ENCODE data around the gene COLEC11.
"Not testable (repeated sequence)": the region's sequence is repeated elsewhere in the genome, so short reads cannot be mapped to it uniquely, and the experiment has no call there.

The COLEC11 gene

DNA sequence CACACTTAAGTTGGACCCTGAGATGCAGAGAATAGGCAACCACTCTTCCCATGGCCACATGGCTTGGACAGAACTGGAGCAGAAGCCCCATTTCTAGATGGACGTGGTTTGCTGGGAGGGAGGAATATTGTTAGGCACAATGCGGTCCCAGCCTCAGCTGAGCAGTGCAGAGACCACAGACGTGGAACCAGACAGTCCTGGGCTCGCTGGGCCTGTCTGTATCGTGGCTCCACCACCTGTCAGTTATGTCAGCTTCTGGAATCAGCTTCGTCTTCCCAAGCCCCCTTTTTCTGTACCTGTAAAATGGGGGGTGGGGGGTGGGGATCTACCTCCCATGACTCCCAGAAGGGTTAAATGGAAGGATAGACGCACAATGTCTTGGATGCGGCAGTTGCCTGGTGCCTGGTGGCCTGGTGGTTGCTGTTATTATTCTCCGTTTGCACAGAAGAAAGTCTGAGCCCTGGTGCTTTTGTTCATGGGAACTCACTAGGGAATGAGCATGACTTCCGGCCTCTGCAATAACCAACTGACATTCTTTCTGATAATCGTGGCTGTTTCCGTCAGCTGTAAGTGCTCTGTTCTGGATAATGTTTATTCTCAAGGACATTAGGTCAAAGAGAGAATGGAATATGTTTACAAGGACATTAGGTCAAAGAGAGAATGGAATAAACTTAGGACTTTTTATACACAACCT, 31.4 kb downstream of the COLEC11 start:
- no peak for DNase-seq

DNA sequence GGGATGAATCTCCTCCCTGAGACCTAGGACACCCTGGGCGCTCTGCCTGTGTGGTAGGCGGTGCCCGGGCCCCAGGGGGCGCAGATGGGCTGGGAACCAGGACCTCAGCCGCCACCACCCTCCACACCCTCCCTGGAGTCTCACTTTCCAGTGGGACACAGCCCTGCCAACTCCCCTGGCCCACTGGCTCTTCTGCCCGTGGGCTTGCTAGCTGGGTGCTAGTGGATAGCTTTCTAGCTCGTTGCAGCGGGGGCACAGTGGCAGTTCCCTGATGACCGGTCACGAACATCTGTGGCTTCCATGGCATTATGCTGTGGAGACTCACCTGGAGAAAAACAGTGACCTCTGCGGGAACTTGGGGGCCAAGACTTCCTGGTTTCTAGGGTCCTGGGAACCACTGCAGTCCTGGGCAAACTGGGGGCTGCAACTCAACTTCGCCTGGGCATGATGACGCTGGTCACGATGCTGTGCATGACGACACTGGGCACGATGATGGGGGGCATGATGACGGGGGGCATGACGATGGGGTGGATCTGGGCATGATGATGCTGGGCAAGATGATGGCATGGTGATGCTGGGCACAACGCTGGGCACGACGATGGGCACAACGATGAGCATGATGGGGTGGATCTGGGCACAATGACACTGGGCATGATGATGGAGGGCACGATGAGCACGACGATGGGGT, 32.0 kb downstream of the COLEC11 start:
- no peak for DNase-seq

GRCh38 chr2:3627500-3628100, 32.7 kb downstream of the COLEC11 start:
- no peak for DNase-seq

DNA sequence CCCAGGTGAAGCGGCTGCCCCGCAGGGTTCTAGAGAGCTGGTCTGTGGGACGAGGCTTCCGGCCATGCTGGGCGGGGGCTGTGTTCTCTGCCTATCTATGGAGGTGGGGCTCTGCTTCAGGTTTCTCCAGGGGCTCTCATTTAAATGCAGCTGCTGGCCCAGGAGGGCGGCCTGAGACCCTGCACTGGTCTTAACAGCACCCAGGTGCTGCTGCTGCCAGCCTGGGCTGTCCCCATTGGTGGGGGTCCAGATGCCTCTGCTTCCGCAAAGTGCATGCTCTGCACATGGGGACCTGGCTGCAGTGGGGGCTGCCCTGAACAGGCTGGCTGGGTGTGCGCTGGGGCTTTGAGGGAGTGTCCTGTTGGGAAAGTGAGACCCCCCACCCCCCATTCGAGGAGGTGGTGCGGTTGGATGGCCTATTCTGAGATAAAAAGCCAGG, 33.3 kb downstream of the COLEC11 start:
- DNase-seq = no peak

DNA sequence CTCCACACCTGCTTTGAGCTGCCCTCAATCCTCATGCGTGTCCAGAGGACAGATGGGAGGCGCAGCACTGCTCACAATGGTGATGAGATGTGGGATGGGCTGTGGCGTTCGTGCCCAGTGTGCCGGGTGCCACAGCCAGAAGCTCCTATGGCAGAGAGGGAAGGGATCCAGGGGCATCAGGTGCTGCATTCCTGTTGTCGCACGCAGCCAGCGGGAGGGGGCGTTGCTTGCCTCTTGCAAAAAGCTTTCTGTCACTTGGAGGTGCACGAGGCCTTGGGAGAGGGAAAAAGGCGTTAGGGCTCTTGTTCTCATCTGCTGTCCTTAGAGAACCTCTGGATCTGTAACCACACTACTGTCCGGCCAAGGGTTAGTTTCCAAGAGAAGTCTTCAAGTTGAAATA, 33.9 kb downstream of the COLEC11 start:
- no peak for DNase-seq

DNA sequence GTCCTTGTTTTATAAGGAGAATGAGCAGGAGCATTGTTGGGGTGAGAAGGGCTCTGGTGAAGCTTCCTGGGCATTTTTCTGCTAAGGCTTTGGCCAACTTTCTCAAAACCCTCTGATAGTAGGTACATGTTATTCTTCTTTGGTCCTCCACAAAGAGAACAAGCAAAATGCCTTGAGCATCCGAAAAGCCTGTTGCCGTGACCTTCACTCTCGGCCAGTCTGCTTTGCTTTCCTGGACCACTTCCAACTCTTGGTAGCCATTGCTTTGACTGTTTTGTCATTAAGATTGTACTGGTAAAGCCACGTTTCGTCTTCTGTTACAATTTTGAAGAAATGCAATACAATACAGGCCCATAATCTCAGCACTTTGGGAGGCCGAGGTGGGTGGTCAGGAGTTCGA, 35.7 kb downstream of the COLEC11 start:
- DNase-seq = no peak

DNA sequence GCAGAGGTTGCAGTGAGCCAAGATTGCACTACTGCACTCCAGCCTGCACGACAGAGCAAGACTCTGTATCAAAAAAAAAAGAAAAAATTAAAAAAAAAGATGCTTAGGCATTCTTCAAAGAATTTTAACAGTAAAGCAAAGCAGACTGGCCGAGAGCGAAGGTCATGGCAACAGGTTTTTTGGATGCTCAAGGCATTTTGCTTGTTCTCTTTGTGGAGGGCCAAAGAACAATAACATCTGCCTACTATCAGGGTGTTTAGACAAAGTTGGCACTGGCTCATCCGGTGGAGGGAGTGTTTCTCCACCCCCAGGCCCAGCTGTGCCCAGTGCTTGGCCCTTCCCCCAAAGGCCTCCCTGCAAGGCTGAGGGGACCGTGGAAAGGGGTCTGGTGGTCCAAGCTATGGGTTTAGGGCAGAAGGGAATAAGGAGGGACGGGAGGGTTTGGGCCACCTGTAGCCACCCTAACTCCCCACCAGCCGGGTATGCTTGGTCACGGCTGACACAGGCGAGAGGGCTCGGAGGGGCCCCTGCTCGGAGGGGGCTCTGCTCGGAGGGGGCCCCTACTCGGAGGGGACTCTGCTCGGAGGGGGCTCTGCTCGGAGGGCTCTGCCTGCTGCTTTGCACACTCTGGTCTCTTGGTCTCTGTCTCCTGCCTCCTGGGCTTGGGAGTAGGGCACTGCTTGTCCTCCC, 36.4 kb downstream of the COLEC11 start:
- DNase-seq = no peak

DNA sequence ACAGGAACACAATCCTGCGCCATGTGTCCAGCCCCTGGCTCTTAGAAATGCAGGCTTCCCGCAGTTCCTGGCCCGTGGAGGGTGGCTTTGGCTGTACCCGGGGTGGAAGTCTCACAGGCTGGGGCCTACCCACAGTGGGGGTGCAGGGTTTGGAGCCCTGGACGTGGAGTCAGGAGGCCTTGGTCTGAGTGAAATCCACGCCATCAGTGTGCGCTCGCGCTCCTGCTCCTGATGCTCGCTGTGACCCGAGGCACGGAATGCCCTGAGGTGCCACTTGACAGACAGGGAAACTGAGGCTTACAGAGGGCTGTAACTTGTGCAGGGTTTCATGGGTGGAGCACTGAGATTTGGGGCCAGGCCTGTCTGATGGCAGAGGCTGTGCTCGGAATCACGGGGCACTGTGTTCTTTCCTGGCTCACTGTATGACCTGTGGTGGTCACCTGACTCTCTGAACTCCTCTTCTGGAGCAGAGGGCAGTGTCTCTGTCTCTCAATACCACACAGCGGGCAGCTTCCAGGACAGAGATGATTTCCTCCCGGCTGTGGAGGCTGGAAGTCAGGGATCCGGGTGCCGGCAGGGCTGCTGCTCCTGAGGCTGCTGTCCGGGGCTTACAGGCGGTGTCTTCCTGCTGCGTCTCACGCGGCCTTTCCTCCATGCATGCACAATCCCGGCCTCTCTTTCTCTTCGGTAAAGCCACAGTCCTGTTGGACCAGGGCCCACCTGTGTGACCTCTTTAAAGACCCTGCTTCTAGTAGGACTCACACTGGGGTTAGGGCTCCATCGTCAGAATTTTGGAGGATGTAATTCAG, 37.1 kb downstream of the COLEC11 start:
- DNase-seq = no peak

DNA sequence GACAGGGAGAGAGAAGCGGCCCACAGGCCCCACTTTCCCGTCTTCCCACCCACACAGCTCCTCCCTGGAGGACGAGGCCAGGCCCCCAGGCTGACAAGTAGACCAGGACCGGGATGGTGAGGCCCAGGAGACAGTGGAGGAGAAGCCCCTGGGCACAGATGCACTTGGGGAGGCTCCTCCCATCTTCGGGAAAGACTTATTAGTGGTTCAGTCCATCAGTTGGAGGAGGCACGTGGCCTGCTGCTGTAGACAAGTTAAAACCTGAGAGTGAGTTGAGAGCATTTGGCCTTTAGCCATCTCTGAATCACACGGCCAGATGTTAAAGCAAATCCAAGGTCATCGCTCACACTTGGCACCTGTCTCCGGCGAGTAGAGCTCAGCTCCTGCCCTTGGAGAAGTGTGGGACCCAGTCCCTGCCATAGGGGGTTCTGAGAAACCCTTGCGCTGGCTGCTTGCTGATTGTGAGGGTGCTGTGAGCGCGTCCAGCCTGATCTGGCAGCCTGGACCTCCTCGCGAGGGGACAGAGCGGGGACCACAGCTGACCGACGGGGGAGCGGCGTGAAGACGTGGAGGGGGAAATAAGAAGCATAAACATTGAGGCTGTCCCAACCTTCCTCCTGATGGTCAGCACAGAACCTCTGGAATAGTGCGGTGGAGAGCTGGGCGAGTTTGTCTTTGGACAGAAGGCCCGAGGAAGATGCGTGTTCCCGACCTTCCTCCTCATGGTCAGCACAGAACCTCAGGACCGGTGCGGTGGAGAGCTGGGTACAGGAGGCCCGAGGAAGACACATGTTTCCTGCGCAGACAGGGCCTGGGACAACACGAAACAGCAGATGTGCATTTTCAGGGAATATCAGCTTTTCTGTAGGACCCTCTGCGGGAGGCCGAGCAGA, 38.4 kb downstream of the COLEC11 start:
- DNase-seq = no peak

DNA sequence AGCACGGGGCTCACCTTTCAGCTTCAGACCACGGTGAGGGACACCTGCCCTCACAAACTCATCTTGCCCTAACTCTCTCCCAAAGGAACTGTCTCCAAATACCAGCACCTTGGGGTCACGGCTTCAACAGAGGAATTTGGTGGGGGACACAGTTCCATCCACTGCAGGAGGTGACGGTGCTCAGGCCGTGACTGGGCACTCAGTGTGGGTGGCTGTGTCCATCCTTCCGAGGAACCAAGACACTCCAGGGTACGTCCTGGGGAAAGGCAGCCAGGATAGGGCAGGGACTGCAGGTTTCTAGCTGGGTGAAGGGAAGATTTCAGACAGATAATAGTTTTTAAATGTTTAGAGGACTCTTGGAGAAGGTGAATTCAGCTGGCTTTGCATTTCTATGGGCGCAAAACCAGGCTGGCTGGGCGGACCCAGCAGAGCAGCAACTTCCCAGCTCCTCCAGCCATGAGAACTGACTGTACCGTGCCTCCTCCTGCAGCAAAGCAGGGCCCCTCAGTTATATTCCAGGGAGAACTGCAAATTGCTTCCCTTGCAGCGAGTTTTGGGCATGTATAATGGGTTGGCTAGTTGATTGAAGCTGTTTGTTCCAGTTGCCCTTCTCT, 39.2 kb downstream of the COLEC11 start:
- DNase-seq = no peak

DNA sequence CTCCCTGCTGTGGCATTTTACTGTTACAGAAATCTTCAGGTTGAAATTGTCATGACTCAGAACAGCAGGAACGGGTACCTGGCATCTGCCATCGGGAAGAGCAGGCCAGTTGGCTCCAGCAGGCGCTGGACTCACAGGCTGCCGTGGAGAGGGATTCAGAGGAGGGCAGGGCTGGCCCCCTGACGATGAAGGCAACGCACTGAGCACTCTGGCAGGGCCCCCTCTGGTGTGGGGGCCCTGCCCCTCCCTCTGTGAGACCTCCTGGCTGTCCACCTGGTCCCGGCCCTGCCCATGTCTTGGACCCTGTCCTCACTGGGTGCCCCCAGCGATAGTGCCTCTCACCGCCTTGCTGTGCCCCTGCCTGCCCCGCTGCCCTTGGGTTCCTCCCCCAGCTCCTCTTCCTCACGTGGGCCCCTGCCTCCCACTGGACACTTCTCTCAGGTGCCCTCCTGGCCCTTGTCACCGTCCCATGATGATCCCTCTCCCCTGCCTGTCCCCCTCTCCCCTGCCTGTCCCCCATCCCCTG, 39.7 kb downstream of the COLEC11 start:
- DNase-seq = no peak

DNA sequence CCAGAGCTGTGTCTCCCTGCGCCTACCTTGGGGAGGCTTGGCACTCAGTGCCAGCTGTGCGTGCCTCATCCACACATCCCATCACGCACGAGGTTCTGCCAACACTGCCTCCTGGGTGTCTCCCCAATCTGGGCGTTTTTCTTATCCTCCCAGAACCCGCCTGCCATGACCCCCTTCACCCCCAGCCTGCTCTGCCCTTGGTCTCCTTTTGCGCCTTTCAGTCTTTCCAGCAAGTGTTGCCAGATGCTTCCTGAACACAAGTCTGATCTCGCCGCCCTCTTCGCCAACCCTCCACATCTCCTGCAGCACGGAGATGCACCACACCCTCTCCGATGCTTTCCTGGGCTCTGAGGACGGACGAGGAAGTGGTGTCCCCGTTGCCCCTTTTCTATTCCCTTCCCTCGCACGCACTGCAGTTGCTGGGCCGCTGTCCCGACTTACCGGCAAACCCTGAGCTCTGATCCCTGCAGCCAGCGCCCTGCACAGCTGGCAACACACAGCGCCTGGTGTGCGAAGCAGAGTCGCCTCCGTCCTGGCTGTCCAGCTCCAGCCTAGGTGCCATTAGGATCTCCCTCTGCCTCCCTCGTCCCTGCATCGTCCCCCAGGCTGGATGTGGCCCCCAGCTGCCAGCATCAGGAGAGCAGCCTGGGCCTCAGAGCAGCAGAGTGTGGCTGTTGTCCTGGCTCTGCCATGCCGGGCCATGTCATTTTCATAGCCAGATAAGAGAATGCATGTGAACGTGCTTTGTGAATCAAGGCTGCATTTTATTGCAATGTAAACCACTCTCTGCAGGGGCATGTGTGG, 40.5 kb downstream of the COLEC11 start:
- no peak for DNase-seq

- DNase-seq = not testable (repeated sequence)
These were observed 41.0 kb downstream of the COLEC11 start for GRCh38 chr2:3635975-3636327.

- DNase-seq = no peak
These were observed 41.8 kb downstream of the COLEC11 start for GRCh38 chr2:3636586-3637310.

- no peak for DNase-seq
These were observed 42.4 kb downstream of the COLEC11 start for GRCh38 chr2:3637311-3637675.

GRCh38 chr2:3637692-3638455, 43.0 kb downstream of the COLEC11 start:
- no peak for DNase-seq

DNA sequence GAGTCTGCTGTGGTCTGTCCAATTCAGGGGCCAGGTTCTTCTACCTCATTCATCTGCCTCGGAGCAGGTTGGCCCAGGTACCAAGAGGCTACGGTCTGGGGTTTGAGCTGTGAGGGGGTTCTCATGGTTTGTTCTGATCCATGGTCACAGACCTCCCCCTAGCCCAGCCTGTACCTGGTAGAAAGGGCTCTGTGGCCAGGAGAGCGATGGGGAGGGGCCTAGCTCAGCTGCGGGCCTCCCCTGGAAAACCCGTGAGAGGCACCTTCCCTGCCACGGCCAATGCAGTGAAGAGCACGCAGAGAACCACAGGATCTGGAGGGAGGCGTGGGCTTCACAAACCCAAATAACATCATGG, 43.5 kb downstream of the COLEC11 start:
- no peak for DNase-seq

GRCh38 chr2:3639015-3639630, 44.2 kb downstream of the COLEC11 start:
- no peak for DNase-seq
